K562 (cell line): ENCODE results near the gene MVP. TPM values are rescaled to one million over a fixed set of nuclear protein-coding genes. Genes with fewer than 3 reads are reported as not detected.

ENCODE experiments used
- BRD9 ChIP-seq: fragments of 450-650 bp; IDR thresholded peaks from 2 replicates; pipeline ENCODE4 v1.6.1; 2018; ENCODE audit warnings: low read depth; ENCODE audit not compliant: partially characterized antibody
- CBX2 ChIP-seq: fragments of 200-600 bp; sonication (generic); IDR thresholded peaks from one replicate; pipeline ENCODE4 v1.6.1; 2012; ENCODE audit warnings: mild to moderate bottlenecking, low read length, inconsistent platforms; ENCODE audit not compliant: insufficient read depth, poor library complexity, severe bottlenecking
- EP300 ChIP-seq: IDR thresholded peaks from 2 replicates; pipeline ENCODE4 v1.6.1; 2012; ENCODE audit warnings: low read length, improper control_type of control experiment
- FOXJ2 ChIP-seq: fragments of 200-800 bp; sonication (Bioruptor generic); IDR thresholded peaks from 2 replicates; pipeline ENCODE4 v1.6.1; 2016; ENCODE audit warnings: missing genetic modification characterization, missing compliant biosample characterization
- MTA1 ChIP-seq: fragments of 450-650 bp; IDR thresholded peaks from 2 replicates; pipeline ENCODE4 v1.6.1; 2017; ENCODE audit warnings: borderline replicate concordance
- NCOA4 ChIP-seq: fragments of 450-650 bp; IDR thresholded peaks from 2 replicates; pipeline ENCODE4 v1.6.1; 2018; ENCODE audit warnings: mild to moderate bottlenecking; ENCODE audit not compliant: partially characterized antibody
- NFE2L1 ChIP-seq: fragments of 450-650 bp; IDR thresholded peaks from 2 replicates; pipeline ENCODE4 v1.6.1; 2016; ENCODE audit warnings: missing genetic modification characterization, low read depth, mild to moderate bottlenecking, missing compliant biosample characterization, moderate library complexity, borderline replicate concordance
- NR1H2 ChIP-seq: sonication (generic); formaldehyde crosslinking; IDR thresholded peaks from 2 replicates; pipeline ENCODE4 v1.4.0; 2020; ENCODE audit warnings: mild to moderate bottlenecking, missing genetic modification reagents
- PHB ChIP-seq: fragments of 250-450 bp; sonication (Bioruptor Pico); IDR thresholded peaks from 2 replicates; pipeline ENCODE4 v1.5.0; 2021
- PRPF4 ChIP-seq: fragments of 200-400 bp; formaldehyde crosslinking; IDR thresholded peaks from one replicate; pipeline ENCODE4 v1.6.1; 2017; ENCODE audit warnings: low read length, low read depth, mild to moderate bottlenecking; ENCODE audit not compliant: insufficient read depth, poor library complexity, severe bottlenecking
- RBM15 ChIP-seq: fragments of 200-400 bp; formaldehyde crosslinking; IDR thresholded peaks from 2 replicates; pipeline ENCODE4 v1.6.1; 2018; ENCODE audit warnings: mild to moderate bottlenecking, low read length, moderate library complexity; ENCODE audit not compliant: insufficient read depth
- SMARCC2 ChIP-seq: fragments of 450-650 bp; IDR thresholded peaks from 2 replicates; pipeline ENCODE4 v1.6.1; 2017; ENCODE audit warnings: antibody characterized with exemption, moderate library complexity, mild to moderate bottlenecking, low read depth
- TAL1 ChIP-seq: fragments of 450-650 bp; IDR thresholded peaks from 2 replicates; pipeline ENCODE4 v1.6.1; 2016; ENCODE audit warnings: mild to moderate bottlenecking
- TCF7L2 ChIP-seq: fragments of 150-350 bp; IDR thresholded peaks from 2 replicates; pipeline ENCODE4 v1.6.1; 2016; ENCODE audit warnings: low read depth, mild to moderate bottlenecking, low read length, moderate library complexity
- ZFP36 ChIP-seq: fragments of 150-350 bp; IDR thresholded peaks from 2 replicates; pipeline ENCODE4 v1.6.1; 2018; ENCODE audit warnings: low read length, low read depth; ENCODE audit not compliant: partially characterized antibody
- ZKSCAN8 ChIP-seq: fragments of 200-800 bp; sonication (Bioruptor generic); IDR thresholded peaks from 2 replicates; pipeline ENCODE4 v1.6.1; 2016; ENCODE audit warnings: missing genetic modification characterization, missing compliant biosample characterization
- ZNF133 ChIP-seq: fragments of 250-450 bp; sonication (Bioruptor Pico); IDR thresholded peaks from 2 replicates; pipeline ENCODE4 v1.4.0; 2020; ENCODE audit warnings: mild to moderate bottlenecking
- ZNF175 ChIP-seq: fragments of 200-800 bp; sonication (Bioruptor generic); IDR thresholded peaks from 2 replicates; pipeline ENCODE4 v1.6.1; 2016; ENCODE audit warnings: low read depth, mild to moderate bottlenecking, missing genetic modification characterization, missing compliant biosample characterization
- ZNF384 ChIP-seq: IDR thresholded peaks from 2 replicates; pipeline ENCODE4 v1.6.1; 2012; ENCODE audit warnings: low read depth, low read length, improper control_type of control experiment
- ZNF561 ChIP-seq: fragments of 450-650 bp; formaldehyde crosslinking; conservative IDR thresholded peaks from 2 replicates; pipeline ENCODE4 v1.4.0; 2020; ENCODE audit warnings: mild to moderate bottlenecking, moderate library complexity
- ZNF57 ChIP-seq: fragments of 450-650 bp; formaldehyde crosslinking; IDR thresholded peaks from 2 replicates; pipeline ENCODE4 v1.4.0; 2020; ENCODE audit warnings: mild to moderate bottlenecking, moderate library complexity
- ZNF780A ChIP-seq: fragments of 250-450 bp; sonication (Bioruptor Pico); IDR thresholded peaks from 2 replicates; pipeline ENCODE4 v1.5.0; 2021; ENCODE audit warnings: mild to moderate bottlenecking
- polyA plus RNA-seq, 8 experiments: library from polyadenylated mRNA; depleted of rRNA in 4 of 8; stranded (reverse) in 5 of 8; unstranded in 3 of 8; fragments of >200 nt; fragmentation: Nextera tagmentation in 2 of 8; fragmentation: Illumina TruSeq in 1 of 8; extraction: Ambion mirVana in 2 of 8; extraction: Trizol in 1 of 8; gene quantifications; 2 replicates each; pipeline versions ENCODE4 v1.2.1 to v1.2.3, GENCODE V29; 2011 to 2014; ENCODE audit warnings: inconsistent platforms in 1 of 8, missing spikeins in 1 of 8
- total RNA-seq, 7 experiments: library from RNA; depleted of rRNA in 6 of 7; stranded (reverse); fragments of >200 nt in 6 of 7; fragmentation: Illumina TruSeq in 2 of 7; extraction: Trizol in 2 of 7; gene quantifications; 2 replicates each; pipeline versions ENCODE4 v1.2.1 to v1.2.3, GENCODE V29; 2011 to 2021; ENCODE audit warnings: low replicate concordance in 1 of 7
- TF ChIP-seq, protein P1 (sequence below): fragments of 250-450 bp; sonication (Bioruptor Pico); IDR thresholded peaks from 2 replicates; pipeline ENCODE4 v1.5.1; 2021; ENCODE audit warnings: mild to moderate bottlenecking
- TF ChIP-seq, protein P2 (sequence below): sonication (generic); formaldehyde crosslinking; IDR thresholded peaks from 2 replicates; pipeline ENCODE4 v1.8.0; 2022; ENCODE audit warnings: mild to moderate bottlenecking, missing genetic modification reagents, borderline replicate concordance
- TF ChIP-seq, protein P3 (sequence below): fragments of 250-450 bp; sonication (Bioruptor Pico); IDR thresholded peaks from 2 replicates; pipeline ENCODE4 v1.8.0; 2021; ENCODE audit warnings: borderline replicate concordance, mild to moderate bottlenecking, moderate library complexity; ENCODE audit not compliant: poor library complexity, severe bottlenecking
- TF ChIP-seq, protein P4 (sequence below): sonication (generic); formaldehyde crosslinking; IDR thresholded peaks from 2 replicates; pipeline ENCODE4 v1.9.0; 2022; ENCODE audit warnings: mild to moderate bottlenecking, missing genetic modification reagents

MVP gene
- total and polyA plus RNA-seq, 9 of the 15 experiments (the other 6 are each of a cell fraction or from before 2014, with no cell fraction given), result 0.39 to 1.9 (median 0.76) TPM; not detected in 2

DNA sequence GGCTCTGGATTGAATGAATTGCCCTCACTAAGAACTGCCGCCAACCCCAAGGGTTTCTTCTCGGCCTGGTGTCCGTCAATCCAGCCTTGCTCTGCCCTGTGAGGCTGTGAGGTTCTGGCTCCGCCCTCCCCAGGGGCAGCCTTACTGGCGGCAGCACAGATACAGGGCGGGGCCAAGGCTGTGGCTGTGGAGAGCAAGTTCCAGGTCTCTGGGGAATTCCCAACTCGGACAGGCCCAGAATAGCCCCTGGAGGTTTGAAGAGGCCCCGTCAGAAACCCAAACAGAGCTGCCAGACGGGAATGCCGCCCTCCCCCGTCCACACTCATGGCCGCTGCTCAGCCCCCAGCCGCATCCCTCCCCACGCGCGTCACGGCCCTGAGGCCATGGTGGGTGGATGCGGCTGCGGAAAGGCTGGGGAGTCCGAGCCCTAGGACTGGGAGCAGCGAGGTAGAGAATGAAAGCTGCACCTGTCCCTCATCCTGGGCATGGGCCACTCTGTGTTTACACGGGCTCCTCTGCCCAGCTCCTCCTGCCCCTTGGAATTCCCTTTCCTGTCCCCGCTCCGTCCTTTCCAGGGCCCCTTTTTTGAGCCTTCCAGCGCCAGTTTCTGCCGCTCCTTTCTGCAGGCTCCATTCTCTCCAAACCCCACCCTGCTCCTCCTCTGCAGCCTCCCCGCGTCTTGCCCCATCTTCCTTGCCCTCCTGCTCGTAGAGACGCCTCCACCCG, 8.9 kb upstream of the MVP start (continued):
- TF ChIP-seq, protein P1, sequence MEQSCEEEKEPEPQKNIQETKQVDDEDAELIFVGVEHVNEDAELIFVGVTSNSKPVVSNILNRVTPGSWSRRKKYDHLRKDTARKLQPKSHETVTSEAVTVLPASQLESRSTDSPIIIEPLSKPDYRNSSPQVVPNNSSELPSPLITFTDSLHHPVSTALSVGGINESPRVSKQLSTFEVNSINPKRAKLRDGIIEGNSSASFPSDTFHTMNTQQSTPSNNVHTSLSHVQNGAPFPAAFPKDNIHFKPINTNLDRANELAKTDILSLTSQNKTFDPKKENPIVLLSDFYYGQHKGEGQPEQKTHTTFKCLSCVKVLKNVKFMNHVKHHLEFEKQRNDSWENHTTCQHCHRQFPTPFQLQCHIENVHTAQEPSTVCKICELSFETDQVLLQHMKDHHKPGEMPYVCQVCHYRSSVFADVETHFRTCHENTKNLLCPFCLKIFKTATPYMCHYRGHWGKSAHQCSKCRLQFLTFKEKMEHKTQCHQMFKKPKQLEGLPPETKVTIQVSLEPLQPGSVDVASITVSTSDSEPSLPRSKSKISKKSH, result no peak
- TF ChIP-seq NFE2L1 (tag) (no peak), PHB (CRISPR knock-in tag) (no peak), EP300 (no peak), ZNF384 (no peak), TAL1 (no peak), ZNF57 (CRISPR knock-in tag) (no peak), ZNF561 (CRISPR knock-in tag) (no peak), NR1H2 (CRISPR knock-in tag) (no peak), NCOA4 (no peak), SMARCC2 (no peak), ZNF175 (no peak), MTA1 (no peak), PRPF4 (no peak), RBM15 (no peak), ZNF780A (CRISPR knock-in tag) (0 out of 2 replicates have a peak, but pooled peaks have one; percentile 24), ZKSCAN8 (CRISPR knock-in tag) (no peak), BRD9 (no peak), CBX2 (no peak), TCF7L2 (no peak), FOXJ2 (no peak), ZNF133 (no peak), ZFP36 (no peak)
- TF ChIP-seq, protein P2, sequence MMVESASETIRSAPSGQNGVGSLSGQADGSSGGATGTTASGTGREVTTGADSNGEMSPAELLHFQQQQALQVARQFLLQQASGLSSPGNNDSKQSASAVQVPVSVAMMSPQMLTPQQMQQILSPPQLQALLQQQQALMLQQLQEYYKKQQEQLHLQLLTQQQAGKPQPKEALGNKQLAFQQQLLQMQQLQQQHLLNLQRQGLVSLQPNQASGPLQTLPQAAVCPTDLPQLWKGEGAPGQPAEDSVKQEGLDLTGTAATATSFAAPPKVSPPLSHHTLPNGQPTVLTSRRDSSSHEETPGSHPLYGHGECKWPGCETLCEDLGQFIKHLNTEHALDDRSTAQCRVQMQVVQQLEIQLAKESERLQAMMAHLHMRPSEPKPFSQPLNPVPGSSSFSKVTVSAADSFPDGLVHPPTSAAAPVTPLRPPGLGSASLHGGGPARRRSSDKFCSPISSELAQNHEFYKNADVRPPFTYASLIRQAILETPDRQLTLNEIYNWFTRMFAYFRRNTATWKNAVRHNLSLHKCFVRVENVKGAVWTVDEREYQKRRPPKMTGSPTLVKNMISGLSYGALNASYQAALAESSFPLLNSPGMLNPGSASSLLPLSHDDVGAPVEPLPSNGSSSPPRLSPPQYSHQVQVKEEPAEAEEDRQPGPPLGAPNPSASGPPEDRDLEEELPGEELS (CRISPR knock-in tag), result no peak
- TF ChIP-seq, protein P3, sequence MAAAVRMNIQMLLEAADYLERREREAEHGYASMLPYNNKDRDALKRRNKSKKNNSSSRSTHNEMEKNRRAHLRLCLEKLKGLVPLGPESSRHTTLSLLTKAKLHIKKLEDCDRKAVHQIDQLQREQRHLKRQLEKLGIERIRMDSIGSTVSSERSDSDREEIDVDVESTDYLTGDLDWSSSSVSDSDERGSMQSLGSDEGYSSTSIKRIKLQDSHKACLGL (CRISPR knock-in tag), result no peak
- TF ChIP-seq, protein P4, sequence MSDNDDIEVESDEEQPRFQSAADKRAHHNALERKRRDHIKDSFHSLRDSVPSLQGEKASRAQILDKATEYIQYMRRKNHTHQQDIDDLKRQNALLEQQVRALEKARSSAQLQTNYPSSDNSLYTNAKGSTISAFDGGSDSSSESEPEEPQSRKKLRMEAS, result peak; percentile 56
